Measurements from ENCODE around the gene CLIP2.

Gene CLIP2

GRCh38 chr7:74280985-74281384 is 8.2 kb upstream of the CLIP2 start:
- no peak for TF ChIP-seq CTCF (IDR thresholded peaks at IDR 0.05)

GRCh38 chr7:74282748-74283459 is 6.3 kb upstream of the CLIP2 start:
- no peak for TF ChIP-seq CTCF (IDR thresholded peaks at IDR 0.05)

- no peak for TF ChIP-seq CTCF (IDR thresholded peaks at IDR 0.05)
Observed at GRCh38 chr7:74283858-74284447, 5.3 kb upstream of the CLIP2 start.

- TF ChIP-seq CTCF (IDR thresholded peaks at IDR 0.05) = no peak
Observed at GRCh38 chr7:74284781-74285259, 4.4 kb upstream of the CLIP2 start.

GRCh38 chr7:74286131-74286530 is 3.1 kb upstream of the CLIP2 start:
- TF ChIP-seq CTCF (IDR thresholded peaks at IDR 0.05) = no peak

GRCh38 chr7:74287303-74288033 is 1.7 kb upstream of the CLIP2 start:
- TF ChIP-seq CTCF (IDR thresholded peaks at IDR 0.05) = no peak

- no peak for TF ChIP-seq CTCF (IDR thresholded peaks at IDR 0.05)
Observed at GRCh38 chr7:74288034-74288881, 949 bp upstream of the CLIP2 start.

All from LNCAP (cell line).